Fibroblast of upper back skin (primary cell): ENCODE data around the gene MRNIP.
A peak's percentile ranks its signal among the peaks of the same experiment; 100 is the strongest.

Experiments
- DNase-seq: peaks from one replicate; pipeline ENCODE4 v3.0.0-alpha.2; 2013

Gene MRNIP

DNA sequence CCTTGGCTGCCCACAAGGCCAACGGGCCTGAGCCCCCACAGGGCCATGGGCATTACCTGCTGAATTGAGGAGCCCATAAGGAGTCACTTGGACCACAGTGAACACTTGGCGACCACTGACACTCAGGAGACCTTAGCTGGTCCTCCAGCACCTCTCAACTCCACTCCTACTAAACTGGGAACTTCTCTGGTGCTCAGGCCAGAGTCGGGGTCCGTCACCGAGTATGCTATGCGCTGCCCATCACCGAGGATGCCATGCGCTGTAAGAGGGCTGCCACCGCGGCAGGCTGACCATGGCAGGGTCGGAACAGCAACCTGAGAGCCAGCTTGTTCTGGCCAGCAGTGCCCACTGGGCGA is 38.5 kb downstream of the MRNIP start:
- no peak for DNase-seq

DNA sequence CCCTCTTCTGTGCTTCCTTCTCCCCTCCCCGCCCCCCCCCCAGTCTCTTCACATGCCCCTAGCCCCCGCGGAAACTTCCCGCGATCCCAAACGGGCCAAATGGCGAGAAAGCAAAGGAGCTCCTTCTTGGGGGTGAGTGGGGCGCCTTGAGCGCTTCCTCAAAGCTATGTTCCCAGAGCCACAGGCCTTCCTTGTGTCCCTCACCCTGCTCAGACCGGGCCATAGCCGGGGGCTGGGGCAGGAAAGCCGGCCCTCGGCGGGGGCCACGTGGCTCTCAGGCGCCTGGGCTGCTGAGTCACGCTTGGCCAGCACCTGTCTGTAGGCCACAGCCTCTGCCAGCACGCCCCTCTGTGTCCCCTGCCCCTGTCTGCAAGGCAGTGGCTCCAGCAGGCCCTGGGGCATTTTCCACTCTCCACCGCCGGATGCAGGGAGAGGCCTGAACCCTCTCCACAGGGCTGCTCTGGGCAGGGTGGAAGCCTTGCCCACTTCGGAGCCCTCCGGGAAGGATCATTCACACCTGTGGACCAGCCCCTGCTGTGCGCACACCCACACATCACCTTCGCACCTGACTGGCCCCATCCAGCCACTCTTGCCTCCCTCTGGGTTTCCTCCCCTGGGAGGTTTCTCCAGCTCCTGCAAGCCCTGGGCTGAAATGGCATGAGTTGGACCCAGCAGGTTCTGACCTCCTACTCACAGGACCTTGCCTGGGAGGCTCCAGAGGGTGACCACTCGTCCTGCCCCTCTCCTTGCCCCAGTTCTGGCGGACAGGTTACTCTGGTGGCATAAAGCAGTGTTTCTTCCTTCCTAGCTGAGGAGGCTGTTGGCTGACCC is 39.1 kb downstream of the MRNIP start:
- peak; percentile 52 for DNase-seq

DNA sequence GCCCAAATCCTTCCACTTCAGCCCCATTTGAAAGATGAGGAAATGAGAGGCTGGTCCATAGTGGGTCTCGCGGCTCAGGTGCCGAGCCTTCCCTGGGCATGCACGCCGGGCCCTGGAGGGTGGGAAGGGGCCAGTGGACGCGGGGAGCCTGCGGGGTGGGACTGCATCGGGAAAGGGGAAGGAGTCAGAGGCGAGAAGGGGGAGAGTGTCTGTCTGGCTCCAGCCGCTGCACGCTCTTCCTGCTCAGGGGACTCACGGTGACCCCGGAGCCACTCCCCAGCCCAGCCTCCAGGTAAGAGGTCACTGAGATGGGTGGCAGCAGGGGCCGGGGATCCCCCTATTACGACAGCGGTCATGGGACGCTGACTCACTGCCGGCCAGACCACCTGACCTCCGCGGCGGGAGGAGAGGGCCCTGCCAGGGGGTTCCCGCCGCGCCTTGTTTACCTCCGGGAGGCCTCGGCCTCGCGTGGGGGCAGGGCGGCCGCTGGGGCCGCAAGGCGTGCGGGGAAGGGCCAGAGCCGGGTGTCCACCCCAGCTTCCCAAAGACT is 39.8 kb downstream of the MRNIP start:
- peak; percentile 83 for DNase-seq

DNA sequence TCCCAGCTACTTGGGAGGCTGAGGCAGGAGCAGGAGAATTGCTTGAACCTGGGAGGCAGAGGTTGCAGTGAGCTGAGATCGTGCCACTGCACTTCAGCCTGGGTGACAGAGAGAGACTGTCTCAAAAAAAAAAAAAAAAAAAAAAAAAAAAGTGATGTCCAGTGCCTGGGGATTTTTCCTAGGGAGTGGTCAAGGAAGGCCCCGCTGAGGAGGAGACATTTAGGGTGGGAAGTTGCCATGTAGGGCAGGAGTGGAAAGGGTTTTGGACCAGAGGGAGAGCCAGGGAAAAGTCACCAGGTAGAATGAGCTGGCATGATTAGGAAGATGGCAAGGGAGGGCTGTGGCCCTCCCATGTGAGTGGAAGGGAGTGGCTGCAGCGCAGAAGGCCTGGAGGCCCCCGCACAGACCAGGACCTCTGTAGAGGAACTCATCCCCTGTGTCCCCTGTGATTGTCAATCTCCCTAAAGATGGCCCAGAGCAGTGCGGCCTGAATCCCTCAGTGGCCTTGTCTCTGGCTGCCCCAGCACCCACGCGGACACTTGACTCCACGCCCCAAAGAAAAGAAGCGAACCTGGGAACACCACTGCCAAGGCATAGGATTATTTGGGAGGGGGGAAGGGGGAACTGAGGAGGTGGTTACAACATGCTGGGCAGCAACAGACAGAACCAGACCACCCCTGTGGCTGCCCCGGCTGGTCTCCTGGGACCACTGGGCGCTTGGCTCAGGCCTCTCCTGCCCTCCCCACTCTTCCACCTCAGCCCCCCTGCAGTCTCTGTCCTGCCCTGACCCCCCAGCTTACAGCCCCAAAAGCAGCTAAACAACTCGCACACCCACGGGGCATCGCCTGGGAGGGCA is 40.5 kb downstream of the MRNIP start:
- DNase-seq, result no peak

DNA sequence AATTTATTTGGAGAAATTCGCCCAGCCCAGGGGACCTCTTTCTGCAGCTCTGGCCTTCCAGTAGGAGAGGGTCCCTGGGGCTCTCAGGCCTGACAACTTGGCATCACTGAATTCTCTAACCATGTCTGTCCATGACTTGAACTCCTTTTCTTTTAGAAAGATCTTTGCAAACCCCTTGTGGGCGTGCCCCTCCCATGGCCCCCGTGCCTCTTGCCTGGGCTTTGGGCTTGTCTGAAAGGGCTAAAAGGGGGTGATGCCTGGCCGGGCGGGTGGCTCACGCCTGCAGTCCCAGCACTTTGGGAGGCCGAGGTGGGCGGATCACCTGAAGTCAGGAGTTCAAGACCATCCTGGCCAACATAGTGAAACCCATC is 41.2 kb downstream of the MRNIP start:
- no peak for DNase-seq

DNA sequence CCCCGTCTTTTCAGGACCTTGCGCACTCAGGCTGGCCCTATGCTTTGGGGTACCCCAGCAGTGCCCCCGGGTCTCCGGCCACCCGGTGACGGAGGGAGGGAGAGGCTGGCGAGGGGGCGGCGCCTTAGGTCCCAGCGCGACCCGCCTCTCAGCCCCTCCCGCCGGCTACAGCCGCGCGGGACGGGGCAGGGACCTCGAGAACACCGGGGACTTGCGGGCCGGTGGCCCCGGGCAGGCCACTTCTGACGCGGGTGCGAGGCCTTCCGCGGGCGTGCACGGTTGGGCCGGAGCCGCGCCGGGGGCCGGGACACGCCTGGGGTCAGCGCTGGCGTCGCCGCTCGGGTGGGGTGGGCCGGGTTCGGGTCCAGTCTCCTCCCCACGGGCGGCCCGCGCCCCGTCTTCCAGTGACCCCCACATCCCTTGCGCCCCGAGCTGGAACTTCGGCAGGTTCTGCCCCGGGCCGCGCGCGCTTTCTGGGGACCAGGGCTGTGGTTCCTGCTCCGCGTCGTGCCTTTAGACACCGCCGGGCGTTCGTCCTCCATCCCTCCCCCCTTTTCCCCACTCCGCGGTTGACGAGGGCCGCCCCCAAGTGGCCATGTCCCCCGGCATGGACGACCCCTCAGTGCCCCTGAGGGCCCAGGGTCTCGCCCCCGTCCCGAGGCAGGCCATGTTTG is 41.7 kb downstream of the MRNIP start:
- no peak for DNase-seq

DNA sequence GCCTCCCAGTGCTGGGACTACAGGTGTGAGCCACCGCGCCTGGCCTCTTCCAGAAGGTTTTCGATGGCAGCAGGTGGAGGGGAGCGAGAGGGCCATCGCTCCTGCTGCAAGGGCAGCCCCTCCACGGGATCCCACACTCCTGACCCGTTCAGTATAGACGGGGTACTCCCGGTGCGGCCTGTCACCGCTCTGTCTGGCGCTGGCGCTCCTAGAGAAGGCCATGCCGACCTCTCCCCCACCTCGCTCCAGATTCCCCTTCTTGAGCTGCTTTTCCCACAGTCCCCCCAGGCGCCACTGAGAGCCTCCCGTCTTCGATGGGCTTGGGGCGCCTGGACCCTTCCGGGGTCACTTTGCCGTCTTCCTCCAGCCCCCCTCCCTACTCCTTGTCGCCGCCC is 42.2 kb downstream of the MRNIP start:
- DNase-seq, result no peak

DNA sequence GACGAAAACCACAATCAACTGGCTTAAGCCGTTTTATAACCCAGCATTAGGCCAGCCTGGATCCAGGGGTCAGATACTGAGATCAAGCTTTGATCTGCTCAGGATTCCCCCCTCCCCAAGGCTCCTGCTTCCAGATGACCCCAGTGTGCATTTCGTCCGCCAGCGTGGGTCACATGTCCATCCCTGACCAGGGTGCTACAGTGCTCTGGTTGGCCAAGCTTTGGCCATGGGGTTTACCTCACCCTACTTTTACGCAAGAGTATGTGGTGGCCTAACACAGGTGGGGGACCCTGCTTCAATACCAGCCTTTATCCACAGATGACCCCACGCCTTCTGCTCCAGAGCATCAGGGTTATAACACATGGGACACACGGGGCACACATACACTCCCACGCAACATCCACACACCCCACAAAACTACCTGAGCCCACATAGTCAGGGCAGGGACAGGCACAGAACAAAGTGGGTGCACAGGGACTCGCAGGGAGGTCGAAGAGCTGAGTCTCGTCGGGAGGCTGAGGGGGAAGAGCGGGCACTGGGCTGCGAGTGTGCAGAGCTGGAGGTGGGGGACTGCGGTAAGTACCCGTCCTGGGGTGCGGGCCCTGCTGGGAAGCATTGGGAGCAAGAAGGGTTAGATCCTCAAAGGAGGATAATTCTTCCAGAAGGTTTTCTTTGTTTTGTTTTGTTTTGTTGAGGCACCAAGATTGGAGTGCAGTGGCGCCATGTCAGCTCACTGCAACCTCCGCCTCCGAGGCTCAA is 42.9 kb downstream of the MRNIP start:
- no peak for DNase-seq

DNA sequence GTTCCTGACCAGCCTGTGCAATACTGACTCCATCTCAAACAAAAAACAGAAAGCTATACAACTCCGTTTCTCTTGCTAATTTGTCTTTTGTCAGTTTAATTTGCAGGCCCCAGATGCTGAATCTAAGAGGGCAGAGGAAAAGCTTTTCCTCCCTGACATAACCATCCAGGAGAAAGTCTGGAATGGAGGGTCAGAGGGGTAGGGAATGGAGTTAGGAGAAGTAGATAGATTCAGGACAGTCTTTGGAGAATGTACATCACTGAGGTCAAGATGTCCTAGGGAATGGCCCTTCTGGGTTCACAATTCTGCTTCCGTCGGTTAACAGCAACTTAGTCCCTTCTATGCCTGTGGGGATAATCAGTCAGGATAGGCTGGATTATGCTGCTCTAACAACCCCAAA is 44.5 kb downstream of the MRNIP start:
- DNase-seq, result no peak

DNA sequence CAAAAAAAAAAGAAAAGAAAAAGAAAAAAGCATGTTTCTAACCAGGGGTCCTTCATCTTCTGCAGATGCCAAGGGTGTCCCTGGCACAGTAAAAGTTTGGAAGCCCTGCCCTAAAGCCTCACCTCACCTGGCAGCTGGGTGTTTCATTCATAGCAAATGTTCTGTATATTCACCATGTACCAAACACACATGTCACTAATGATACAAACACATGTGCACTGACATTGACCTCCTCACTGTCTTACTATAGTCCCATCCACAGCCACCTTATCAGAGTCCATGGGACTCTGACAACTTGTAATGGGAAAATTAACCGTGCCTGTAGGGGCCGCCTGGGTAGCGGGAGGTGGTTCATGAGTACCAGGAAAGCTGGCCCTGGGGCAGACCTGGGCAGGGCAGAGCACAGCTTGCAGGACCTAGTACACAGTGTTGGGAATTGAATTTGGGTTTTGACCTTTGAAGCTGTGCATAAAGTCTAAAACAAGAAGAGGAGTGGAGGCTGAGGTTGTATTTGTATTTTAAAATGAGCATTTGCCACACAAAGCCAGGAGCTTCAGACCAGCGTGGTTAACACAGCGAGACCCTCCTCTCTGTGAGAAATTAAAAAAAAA is 45.5 kb downstream of the MRNIP start:
- no peak for DNase-seq

DNA sequence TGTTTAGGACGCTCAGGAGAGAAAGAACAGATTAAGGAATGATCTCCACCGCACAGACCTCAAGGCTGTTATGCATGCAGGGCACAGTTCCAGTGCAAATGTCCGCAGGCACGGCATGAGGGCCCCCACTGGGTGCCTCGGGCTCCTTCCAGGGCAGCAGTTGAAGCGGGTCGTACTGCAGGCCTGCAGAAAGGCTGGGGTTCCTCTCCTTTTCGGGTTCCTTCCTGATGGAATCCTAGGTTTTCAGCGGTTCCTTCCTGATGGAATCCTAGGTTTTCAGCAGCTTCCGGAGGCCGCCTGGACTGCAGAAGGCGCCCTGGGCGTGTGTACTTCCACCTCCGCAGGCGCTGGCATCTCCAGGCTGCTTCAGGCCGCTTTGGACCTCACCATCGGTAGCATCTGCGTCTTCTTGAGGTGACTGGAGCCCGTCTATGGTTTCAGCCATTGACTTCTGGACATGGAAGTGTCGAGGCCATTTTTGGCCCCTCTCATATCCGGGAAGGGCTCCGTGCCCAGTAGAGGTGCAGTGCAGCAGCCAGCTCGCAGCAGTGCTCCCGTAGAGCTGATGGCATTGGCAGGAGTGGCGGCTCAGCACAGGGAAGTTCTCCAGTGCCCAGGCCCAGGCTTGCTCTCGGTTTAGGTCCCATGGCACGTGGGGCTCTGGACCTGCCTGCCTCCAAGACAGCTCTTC is 46.3 kb downstream of the MRNIP start:
- DNase-seq, result no peak

DNA sequence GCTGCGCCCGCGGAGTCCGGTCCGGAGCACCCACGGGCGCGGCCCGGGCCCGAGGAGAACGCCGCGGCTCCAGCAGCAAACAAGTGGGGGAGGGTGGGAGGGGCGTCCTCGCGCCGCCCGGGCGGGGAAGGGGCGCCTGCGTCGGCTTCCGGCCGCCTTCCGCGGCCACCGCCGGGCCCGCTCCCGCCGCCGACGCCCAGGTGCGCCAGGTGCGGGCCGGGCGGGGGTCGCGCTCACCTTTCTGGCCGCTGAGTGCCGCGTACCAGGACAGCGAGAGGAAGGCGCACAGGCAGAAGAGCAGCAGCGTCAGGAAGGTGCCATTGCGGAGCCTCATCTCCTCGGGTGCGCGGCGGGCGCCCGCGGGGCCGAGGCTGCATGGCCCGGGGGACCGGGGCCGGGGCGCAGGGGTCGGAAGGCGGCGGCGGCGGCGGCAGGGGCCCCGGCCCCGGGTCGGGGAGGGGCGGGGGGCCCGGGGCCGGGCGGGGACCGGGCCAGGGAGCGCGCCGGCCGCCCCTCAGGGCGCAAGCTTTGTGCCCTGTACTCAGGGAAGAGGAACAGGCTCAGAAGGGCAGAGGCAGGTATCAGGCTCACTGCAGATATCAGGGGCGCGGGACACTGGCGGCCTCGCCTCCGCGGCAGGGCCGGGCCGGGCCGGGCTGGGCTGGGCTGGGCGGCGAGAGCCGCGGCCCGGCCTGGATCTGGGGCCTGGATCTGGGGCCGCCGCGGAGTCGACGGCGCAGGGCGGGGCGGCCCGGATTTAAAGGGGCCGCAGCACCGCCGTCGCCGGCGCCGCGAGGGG is 52.2 kb downstream of the MRNIP start, which contains the start of gene MGAT4B:
Gene MGAT4B (minus strand): TSS at position 617 of the 799 bp plus-strand sequence. CDS start 283 bp downstream, at position 334.
- peak; percentile 66 for DNase-seq

DNA sequence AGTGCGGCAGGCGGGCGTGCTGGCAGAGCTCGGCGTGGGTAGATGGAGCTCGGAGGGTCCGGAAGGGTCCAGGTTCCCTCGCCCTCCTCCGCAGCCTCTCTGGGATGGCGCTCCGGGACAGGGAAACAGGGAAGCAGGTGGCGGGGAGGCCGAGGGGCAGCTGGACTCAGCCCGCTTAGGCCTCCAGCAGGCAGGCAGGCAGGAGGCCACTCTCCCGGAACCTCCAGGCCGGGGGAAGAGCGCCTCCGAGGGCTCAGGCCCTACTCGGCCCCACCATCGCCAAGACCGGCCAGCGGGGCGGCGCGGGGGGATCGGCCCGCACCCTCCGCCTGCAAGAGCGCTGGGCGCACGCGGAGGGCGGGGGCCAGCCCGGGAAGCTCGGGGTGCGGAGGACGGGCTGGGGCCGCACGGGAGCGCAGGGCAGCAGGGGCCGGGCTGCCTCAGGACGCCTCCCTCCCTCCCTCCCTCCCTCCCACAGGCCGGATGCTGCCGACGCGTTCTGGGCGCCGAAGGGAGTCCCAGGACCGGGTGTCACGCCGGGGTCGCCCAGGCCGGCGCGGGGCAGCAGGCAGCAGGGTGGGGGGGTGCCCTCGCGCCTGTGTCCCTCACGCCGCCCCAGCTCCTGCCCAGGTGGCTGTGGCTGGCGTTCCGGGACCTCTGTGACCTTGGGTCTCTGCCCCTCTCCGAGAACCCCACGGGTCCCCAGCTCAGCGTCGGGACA is 52.9 kb downstream of the MRNIP start:
- peak; percentile 22 for DNase-seq

DNA sequence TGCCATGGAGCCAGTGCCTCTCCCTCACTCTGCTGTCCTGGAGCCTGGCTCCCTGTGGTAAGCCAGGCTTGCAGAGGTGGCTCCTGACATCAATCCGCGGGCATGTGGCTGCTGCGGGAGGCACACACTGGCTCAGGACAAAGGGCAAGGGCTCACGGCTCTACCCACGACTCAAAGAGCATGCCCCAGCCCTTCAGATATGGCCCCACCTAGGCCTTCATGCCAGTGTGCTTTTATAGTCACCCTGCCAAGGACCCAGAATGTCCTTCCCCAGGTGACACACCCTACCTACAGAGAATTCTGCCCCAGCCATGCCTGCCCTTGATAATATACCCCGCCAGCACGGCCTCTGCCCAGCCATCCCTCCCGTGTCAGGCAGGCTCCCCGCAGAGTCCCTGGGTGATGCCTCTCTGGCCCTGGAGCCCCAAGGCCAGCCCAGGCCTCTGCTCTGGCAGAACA is 53.5 kb downstream of the MRNIP start:
- DNase-seq, result no peak

DNA sequence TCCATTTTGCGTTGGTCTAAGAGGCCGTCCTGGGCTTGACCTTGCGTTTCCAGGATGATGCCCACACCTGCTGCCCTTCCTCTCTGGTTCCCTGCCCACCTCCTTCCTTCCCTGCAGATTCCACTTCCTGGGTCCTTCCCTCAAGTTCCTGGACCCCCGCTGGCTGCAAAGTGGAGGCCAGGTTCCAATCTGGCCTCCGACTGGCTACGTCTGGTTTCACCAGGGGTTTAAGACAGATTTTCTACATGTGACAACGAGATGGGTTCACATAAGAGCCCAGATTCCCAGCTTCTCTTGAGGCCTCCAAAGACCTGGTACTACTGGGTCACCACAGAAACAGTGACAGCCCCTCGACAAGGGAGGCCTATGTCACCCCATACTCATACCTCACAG is 54.1 kb downstream of the MRNIP start:
- no peak for DNase-seq

DNA sequence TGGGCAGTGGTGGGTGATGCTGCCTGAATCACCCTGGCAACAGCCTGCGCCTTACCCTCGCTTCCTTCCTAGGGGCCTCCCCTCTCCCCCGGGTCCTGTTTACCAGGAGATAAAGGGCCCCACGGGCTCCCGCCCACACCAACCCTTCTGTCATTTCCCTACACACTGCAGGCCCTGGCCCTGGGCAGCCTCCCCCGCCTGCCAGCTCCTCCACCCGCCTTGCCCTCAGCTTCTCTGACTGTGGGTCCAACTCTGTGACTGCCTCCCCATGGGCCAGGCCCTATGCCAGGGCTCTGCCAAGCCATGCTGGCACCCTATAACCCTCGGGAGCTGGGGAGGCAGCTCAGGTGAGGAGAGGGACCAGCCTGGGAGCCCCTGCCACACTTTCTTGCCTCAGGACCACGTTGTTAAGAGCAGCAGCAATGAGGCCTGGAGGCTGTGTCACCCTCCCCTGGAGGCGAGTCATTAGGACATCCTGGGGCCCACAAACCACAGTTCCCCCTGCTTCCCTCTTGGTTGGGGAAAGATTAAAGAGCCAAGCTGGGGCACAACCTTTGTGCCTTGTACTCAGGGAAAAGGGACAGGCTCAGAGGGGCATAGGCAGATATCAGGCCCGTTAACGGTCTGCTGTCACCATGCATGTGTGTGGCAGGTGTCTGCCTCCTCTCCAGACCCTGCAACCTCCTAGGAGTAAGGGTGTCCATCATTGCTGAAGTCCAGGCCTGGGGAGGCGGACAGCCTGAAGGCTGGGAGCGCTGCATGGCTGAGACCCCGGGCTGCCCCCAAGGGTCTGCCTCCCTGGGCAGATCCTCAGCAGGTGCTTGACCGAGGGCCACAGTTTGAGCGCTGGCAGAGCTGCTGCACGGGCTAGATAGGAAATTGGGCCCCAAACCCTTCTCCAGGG is 54.7 kb downstream of the MRNIP start:
- no peak for DNase-seq

DNA sequence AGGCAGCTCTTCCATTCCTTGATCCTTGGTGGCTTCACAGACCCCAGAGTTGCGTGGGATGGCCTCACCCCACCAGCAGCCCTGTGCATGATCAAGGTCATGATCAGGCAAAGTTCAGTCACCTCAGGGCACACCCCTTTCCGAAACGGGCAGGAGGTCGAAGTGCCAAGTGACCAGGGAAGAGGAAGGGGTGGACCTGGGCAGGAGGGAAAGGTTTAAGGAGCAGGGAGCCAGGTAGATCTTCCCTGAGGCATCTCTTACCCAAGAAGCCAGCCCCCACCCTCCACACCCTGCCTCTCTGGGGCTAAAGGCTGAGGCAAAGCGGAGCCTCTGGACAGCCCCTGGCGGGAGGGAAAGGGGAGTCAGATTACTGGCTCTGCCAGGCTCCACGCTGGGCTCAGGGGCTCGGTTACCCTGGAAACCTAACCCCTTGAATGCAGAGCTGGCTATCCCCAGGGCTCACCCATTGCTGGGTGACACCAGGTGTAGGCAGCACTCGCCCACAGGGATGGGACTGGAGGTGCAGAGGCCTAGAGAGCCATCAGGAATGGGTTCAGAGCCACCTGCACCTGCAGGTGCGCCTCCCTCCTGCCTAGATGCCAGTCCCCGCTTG is 55.6 kb downstream of the MRNIP start:
- DNase-seq, result no peak

DNA sequence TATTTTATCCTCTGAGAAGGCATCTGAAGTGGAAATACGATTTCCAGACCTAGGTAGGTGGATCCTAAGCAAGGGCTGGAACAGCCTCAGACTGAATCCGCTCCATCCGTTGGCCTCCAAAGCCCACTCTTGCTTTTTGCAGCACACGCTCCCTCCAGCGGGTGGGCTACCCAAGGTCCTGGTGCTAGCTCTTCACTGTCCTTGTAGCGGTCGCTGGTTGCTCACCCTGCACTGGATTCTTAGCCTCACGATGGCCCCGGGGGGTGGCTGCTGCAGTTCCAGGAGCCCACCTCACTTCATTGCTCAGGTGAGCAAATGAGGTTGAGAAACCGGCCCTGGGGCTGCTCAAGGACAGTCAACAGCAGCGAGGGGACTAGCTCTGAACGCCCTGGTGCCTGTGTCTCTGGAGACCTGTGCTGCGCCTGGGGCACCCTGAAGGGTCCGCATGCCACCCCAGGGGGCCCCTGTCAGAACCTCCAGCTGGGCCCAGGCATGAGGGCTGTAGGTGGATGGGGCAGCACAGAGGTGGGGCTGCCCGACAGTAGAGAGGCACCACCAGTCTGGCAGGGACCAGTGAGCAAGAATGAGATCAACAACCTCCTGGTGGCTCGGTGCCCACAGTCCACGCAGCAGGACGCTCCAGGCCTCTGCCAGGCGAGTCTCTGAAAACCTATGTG is 56.3 kb downstream of the MRNIP start:
- no peak for DNase-seq
